Type B pancreatic cell (in vitro differentiated cells): Measurements from ENCODE around the gene USP31. TPM values are rescaled to one million over a fixed set of nuclear protein-coding genes. Genes with fewer than 3 reads are reported as not detected.

Source experiments
- DNase-seq: peaks from one replicate; pipeline ENCODE4 v3.0.0; 2021; ENCODE audit warnings: mixed read lengths; ENCODE audit not compliant: unreplicated experiment; ENCODE audit errors: extremely low spot score
- H3K27ac Mint-ChIP-seq: 2 replicates; pipeline ENCODE4 v1.8.0; 2021; ENCODE audit warnings: mild to moderate bottlenecking, mixed read lengths
- H3K27me3 Mint-ChIP-seq: 2 replicates; pipeline ENCODE4 v1.8.0; 2021; ENCODE audit warnings: mixed read lengths
- H3K36me3 Mint-ChIP-seq: 2 replicates; pipeline ENCODE4 v1.8.0; 2021; ENCODE audit warnings: mixed read lengths
- H3K4me1 Mint-ChIP-seq: one replicate; pipeline ENCODE4 v1.8.0; 2021; ENCODE audit warnings: mixed read lengths; ENCODE audit not compliant: unreplicated experiment
- H3K4me3 Mint-ChIP-seq: 2 replicates; pipeline ENCODE4 v1.8.0; 2021; ENCODE audit warnings: mild to moderate bottlenecking, mixed read lengths
- H3K9me3 Mint-ChIP-seq: 2 replicates; pipeline ENCODE4 v1.8.0; 2021; ENCODE audit warnings: mixed read lengths
- CTCF ChIP-seq: fragments of 200-600 bp; sonication (generic); conservative IDR thresholded peaks from 2 replicates; pipeline ENCODE4 v1.5.0; 2021; ENCODE audit warnings: antibody characterized with exemption, mild to moderate bottlenecking
- total RNA-seq: library from RNA; stranded (reverse); gene quantifications from 2 replicates; pipeline ENCODE4 v1.2.1, GENCODE V29; 2021; ENCODE audit warnings: low replicate concordance

USP31 gene
- total RNA-seq, 1 donor from 2014 or later = 12.3 TPM

DNA sequence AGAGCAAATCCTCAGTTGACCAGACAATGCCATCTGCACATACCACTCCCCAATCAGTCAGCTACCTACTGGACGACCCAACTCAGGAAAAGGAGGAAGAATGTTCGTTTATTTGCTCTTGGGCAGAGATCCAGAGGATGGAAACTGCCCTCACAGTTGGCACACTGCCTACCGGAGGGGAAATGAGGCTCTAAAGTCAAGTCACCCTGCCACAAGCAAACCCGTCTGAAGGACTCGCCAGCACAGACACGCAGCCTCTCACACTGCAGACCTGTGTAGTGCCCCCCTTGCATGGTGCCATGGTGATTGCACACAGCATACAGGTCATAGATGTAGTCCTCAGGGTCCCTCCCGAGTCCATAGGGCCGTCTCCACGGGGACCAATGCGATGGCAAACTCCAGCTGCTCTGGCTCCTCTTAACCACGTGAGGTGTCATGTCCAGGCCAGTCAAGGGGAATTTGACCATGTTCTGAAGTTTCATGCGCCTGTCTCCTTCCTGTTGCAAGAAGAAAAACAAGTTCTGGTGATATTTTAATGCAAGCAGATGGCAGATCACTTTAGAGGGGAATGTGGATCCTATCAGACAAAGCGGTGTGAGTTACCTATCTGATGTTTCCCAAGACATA is 69.5 kb downstream of the USP31 start:
- no peaks in the 10 kb centered on the region for H3K4me1 Mint-ChIP-seq
- DNase-seq = no peak
- H3K27me3 Mint-ChIP-seq = no peaks in the 10 kb centered on the region
- H3K27ac Mint-ChIP-seq = no peak overlapping the region
- no peak for TF ChIP-seq CTCF
- no peaks in the 10 kb centered on the region for H3K9me3 Mint-ChIP-seq
- H3K36me3 Mint-ChIP-seq = peaks cover 37% of the 10 kb centered on the region
- no peak overlapping the region for H3K4me3 Mint-ChIP-seq

DNA sequence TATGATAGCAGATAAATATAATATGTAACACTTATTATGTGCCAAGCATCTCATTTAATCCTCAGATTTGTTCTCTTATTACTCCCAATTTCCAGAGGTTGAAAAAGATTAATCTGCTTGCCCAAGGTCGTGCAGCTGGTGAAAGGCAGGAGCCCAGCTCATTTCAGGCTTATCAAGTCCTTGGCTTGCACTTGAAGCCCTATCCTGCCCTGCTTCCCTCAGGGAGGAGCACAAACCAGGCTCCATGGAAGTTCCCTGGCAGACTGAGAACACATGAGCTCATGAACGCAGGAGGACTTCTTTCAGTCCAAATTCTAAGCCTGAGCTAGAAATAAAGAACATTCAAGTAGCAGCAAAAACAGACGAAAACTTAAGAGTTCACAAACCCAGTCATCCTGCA is 74.8 kb downstream of the USP31 start:
- Mint-ChIP-seq H3K27ac (no peak overlapping the region), H3K4me3 (no peak overlapping the region), H3K9me3 (no peaks in the 10 kb centered on the region), H3K36me3 (peaks cover 30% of the 10 kb centered on the region), H3K27me3 (no peaks in the 10 kb centered on the region), H3K4me1 (no peaks in the 10 kb centered on the region)
- no peak for TF ChIP-seq CTCF
- DNase-seq = no peak

- Mint-ChIP-seq H3K27ac (no peak overlapping the region), H3K27me3 (no peaks in the 10 kb centered on the region), H3K4me1 (no peaks in the 10 kb centered on the region), H3K9me3 (no peaks in the 10 kb centered on the region), H3K36me3 (peaks cover 24% of the 10 kb centered on the region), H3K4me3 (no peak overlapping the region)
- DNase-seq = no peak
- TF ChIP-seq CTCF = peak; percentile 14
Measured at GRCh38 chr16:23072769-23073549, 76.3 kb downstream of the USP31 start.

DNA sequence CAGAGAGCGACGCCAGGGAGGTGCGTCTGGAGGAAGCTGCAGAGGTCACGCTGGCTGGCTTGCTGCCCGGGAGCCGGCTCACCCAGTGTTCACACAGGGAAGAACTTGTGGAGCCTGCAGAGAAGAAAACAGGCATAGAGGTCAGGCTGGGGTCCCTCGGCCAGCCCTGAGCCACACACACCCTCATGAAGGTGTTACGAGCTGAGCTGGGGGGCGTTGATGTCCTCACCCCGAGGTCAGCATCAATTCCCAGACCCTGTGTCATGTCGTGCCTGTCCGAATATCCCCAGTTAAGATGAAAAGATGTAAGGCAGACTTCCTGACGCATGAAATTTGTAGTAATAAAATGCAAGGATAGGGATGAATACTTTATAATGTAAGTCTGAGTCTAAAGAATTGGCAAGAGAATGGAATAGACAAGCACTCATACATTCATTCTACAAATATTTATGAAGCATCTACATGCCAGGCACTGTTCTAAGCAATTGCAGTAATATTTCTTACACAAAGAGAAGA is 77.1 kb downstream of the USP31 start:
- Mint-ChIP-seq H3K4me1 (no peaks in the 10 kb centered on the region), H3K27me3 (no peaks in the 10 kb centered on the region), H3K4me3 (no peak overlapping the region), H3K36me3 (peaks cover 23% of the 10 kb centered on the region), H3K27ac (no peak overlapping the region), H3K9me3 (no peaks in the 10 kb centered on the region)
- no peak for TF ChIP-seq CTCF
- no peak for DNase-seq

- Mint-ChIP-seq H3K4me3 (no peak overlapping the region), H3K4me1 (no peaks in the 10 kb centered on the region), H3K9me3 (no peaks in the 10 kb centered on the region), H3K27ac (no peak overlapping the region), H3K27me3 (no peaks in the 10 kb centered on the region), H3K36me3 (peaks cover 19% of the 10 kb centered on the region)
- TF ChIP-seq CTCF = no peak
- no peak for DNase-seq
Measured at GRCh38 chr16:23071196-23072083, 77.8 kb downstream of the USP31 start.
